B cell (primary cell): Measurements from ENCODE around the gene JAM2.
"Not testable (repeated sequence)": the region's sequence is repeated elsewhere in the genome, so short reads cannot be mapped to it uniquely, and the experiment has no call there.

Experiments
- EZH2 ChIP-seq: IDR thresholded peaks from 2 replicates; pipeline ENCODE4 v1.6.1; 2012; ENCODE audit warnings: borderline replicate concordance, low read depth, mild to moderate bottlenecking, moderate library complexity, low read length; ENCODE audit not compliant: insufficient read depth, poor library complexity, severe bottlenecking
- TF ChIP-seq, protein P1 (sequence below): fragments of 200-600 bp; IDR thresholded peaks from one replicate; pipeline ENCODE4 v1.8.0; 2022; ENCODE audit warnings: antibody characterized with exemption, mild to moderate bottlenecking

DNA sequence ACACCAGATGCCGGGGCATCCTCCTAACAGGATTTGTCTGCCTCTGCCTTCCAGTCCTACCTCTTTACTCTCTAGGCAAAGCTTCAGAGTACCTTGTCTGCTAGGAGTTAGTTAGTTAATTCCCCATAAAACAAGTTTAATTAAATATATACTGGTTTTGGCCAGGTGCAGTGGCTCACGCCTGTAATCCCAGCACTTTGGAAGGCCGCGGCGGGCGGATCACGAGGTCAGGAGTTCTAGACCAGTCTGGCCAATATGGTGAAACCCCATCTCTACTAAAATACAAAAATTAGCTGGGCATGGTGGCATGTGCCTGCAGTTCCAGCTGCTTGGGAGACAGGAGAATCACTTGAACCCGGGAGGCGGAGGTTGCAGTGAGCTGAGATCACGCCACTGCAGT, 75.0 kb downstream of the JAM2 start:
- TF ChIP-seq EZH2, result not testable (repeated sequence)
- TF ChIP-seq, protein P1, sequence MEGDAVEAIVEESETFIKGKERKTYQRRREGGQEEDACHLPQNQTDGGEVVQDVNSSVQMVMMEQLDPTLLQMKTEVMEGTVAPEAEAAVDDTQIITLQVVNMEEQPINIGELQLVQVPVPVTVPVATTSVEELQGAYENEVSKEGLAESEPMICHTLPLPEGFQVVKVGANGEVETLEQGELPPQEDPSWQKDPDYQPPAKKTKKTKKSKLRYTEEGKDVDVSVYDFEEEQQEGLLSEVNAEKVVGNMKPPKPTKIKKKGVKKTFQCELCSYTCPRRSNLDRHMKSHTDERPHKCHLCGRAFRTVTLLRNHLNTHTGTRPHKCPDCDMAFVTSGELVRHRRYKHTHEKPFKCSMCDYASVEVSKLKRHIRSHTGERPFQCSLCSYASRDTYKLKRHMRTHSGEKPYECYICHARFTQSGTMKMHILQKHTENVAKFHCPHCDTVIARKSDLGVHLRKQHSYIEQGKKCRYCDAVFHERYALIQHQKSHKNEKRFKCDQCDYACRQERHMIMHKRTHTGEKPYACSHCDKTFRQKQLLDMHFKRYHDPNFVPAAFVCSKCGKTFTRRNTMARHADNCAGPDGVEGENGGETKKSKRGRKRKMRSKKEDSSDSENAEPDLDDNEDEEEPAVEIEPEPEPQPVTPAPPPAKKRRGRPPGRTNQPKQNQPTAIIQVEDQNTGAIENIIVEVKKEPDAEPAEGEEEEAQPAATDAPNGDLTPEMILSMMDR, result not testable (repeated sequence)
